Subcutaneous adipose tissue (tissue), 4 donors: Measurements from ENCODE around the gene FAT2. TPM values are rescaled to one million over a fixed set of nuclear protein-coding genes. Genes with fewer than 3 reads are reported as not detected.

ENCODE experiments used
- CTCF ChIP-seq: fragments of 450-650 bp; IDR thresholded peaks from one replicate; pipeline ENCODE4 v1.5.1; 2016; ENCODE audit warnings: low read depth, mild to moderate bottlenecking, control low read depth, antibody characterized with exemption, moderate library complexity
- total RNA-seq, 4 donors: library from RNA; depleted of rRNA; stranded (reverse); fragments of >200 nt; gene quantifications; one replicate each; pipeline ENCODE4 v1.1.0, GENCODE V29; 2016

The FAT2 gene
- total RNA-seq: under 1 TPM; under 0.01 to 0.51 (median 0.20) TPM

- no peak for TF ChIP-seq CTCF
Measured at GRCh38 chr5:151591144-151591819, at the start of gene FAT2. Gene FAT2, minus strand, starts transcription at chr5:151591331. Its CDS starts 22,400 bp downstream, at chr5:151568931.

DNA sequence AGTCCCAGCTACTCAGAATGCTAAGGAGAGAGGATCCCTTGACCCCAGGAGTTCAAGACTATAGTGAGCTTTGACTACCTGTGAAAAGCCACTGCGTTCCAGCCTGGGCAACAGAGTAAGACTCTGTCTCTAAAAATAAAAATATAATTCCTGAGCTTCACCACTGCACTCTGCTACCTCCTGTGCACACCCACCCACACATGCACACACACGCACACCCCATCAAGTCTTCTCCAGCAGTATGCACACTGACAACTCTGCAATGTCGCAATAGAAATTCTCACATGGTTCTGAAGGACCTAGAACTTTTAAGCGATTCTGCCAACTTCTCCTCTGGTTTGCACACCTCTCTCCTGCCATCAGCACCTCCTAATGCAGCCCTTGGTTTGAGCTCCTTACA lies 47.5 kb upstream of the FAT2 start:
- TF ChIP-seq CTCF: no peak

- TF ChIP-seq CTCF: no peak
Measured at GRCh38 chr5:151637676-151638075, 46.5 kb upstream of the FAT2 start.

- TF ChIP-seq CTCF: no peak
Measured at GRCh38 chr5:151633892-151634291, 42.8 kb upstream of the FAT2 start.

DNA sequence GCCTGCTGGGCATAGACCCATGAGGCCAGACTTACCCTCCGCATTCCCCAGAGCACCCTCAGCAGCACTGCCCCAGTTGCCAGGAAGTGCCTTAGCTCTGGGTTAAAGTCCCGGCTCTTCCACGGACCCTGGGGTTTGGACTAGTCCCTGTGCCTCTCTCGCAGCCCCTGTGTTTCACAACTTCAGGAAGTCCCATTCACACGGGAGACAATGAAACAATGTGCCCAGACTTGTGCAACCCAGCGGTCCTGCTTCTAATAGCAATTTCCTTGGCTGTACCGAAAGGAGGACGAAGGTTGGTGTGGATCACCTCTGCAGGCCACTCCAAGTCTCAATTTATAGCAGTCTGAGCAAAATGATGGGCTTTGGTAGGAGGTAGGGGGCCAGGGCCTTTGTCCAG lies 41.8 kb upstream of the FAT2 start:
- no peak for TF ChIP-seq CTCF

GRCh38 chr5:151632524-151632923 lies 41.4 kb upstream of the FAT2 start:
- TF ChIP-seq CTCF: no peak

DNA sequence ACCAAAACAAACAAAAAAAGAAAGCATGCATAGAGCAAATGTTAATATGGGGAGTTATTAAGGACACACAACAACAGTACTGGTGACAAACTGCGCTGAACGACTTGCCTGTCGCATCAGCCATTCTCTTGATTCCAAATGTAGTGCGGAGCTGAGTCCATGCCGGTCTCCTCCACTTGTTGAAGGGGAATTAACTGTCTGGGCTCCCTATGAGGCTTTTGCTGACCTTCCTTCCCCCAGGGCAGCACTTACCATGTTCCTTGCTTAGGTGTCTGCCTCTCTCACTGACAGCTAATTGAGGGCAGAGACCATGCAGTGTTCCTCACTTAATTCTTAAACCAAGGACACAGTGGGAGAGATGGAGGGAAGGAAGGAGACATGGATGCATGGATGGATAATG lies 40.8 kb upstream of the FAT2 start:
- no peak for TF ChIP-seq CTCF
